Left lung (tissue), 10 donors: Measurements from ENCODE around the gene LINC00305. TPM values are rescaled to one million over a fixed set of nuclear protein-coding genes. Genes with fewer than 3 reads are reported as not detected.

Source experiments
- ATAC-seq: fragments of 200-7000 bp; cut with Tn5 transposase; one replicate; pipeline ENCODE4 v1.9.1; 2020; ENCODE audit warnings: moderate library complexity
- DNase-seq, 4 donors: peaks; one replicate each; pipeline ENCODE4 v3.0.0-alpha.2; 2013 to 2020
- H3K27ac ChIP-seq, 2 donors: fragments of 200-600 bp; sonication (generic) in 1 of 2; one replicate each; pipeline versions ENCODE4 v1.5.0 to v1.8.0; 2020 to 2021
- H3K27me3 ChIP-seq, 2 donors: fragments of 200-600 bp; sonication (generic) in 1 of 2; one replicate each; pipeline versions ENCODE4 v1.5.0 to v1.8.0; 2020 to 2021
- H3K36me3 ChIP-seq, 2 donors: fragments of 200-600 bp; sonication (generic) in 1 of 2; one replicate each; pipeline versions ENCODE4 v1.5.0 to v1.8.0; 2020 to 2021
- H3K4me1 ChIP-seq, 2 donors: fragments of 200-600 bp; one replicate each; pipeline ENCODE4 v1.8.0; 2021
- H3K4me3 ChIP-seq, 2 donors: fragments of 200-600 bp; sonication (generic) in 1 of 2; one replicate each; pipeline versions ENCODE4 v1.5.0 to v1.8.0; 2020 to 2021; ENCODE audit warnings: mild to moderate bottlenecking in 1 of 2
- H3K9me3 ChIP-seq, 2 donors: fragments of 200-600 bp; sonication (generic) in 1 of 2; one replicate each; pipeline versions ENCODE4 v1.5.0 to v1.8.0; 2020 to 2021
- intact Hi-C, 2 donors: fragments of 100-400 bp; cut with DNase I; formaldehyde crosslinking; loops; one replicate each; pipeline versions ENCODE4 v1.11.2 to v1.14.2; 2022
- polyA plus RNA-seq, 6 donors: library from polyadenylated mRNA; unstranded; fragments of 120-200 nt; gene quantifications; one replicate each; pipeline ENCODE4 v1.2.1, GENCODE V29; 2013; ENCODE audit not compliant: insufficient read length in 6 of 6
- total RNA-seq, 2 donors: library from RNA; stranded (reverse); fragmentation: NEBNext Ultra II Directional; extraction: Animal tissue kit (Norgen Biotek cat#: 25700); gene quantifications; one replicate each; pipeline ENCODE4 v1.2.1, GENCODE V29; 2021
- TF ChIP-seq, protein P1 (sequence below), 2 donors: fragments of 200-600 bp; sonication (generic) in 1 of 2; IDR thresholded peaks; one replicate each; pipeline versions ENCODE4 v1.5.0 to v1.8.0; 2021; ENCODE audit warnings: antibody characterized with exemption in 2 of 2
- donor health status: DM: no; HTN: yes; CAD: no.
- donor health status: DM: no; HTN: no; CAD: no.

Gene LINC00305
- total and polyA plus RNA-seq, 8 donors, result 0.15 to 1.0 TPM; not detected in 6

DNA sequence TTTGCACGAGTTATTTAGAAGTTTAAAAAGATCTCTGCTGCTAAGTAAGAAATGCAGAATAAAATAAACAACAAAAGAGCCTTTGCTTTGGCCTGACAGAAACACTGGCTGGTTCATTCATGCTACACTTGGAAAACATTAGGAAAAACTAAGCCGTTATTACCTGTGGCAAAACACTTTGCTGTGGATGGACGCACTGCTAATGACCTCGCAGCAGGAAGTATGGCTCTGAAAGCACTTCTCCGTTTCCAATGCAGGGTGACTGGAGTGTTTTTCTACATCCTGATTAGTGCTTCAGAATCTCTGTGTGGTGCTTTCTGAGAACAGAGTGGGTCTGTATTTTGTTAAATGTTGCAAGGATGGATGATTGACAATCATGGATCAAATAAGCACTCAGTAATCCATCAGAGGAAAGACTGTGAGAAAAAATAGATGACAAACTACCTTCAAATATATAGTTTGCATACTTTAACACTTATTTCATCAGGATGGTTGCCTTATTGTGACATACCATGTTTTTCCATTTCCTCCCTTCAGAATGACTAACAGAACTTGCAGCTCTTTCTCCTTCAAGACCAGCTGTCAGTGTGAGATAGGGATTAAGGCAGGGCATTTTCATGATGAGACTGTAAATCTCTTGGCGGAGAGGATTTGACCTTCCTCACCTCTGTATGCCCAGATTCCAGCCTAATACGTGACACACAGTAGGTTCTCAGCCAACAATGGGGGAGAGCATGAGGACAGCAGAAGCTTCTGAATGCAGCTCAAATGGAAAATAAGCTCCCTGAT, 38.0 kb downstream of the LINC00305 start:
- H3K4me3 ChIP-seq, result no peak overlapping the region
- TF ChIP-seq, protein P1, sequence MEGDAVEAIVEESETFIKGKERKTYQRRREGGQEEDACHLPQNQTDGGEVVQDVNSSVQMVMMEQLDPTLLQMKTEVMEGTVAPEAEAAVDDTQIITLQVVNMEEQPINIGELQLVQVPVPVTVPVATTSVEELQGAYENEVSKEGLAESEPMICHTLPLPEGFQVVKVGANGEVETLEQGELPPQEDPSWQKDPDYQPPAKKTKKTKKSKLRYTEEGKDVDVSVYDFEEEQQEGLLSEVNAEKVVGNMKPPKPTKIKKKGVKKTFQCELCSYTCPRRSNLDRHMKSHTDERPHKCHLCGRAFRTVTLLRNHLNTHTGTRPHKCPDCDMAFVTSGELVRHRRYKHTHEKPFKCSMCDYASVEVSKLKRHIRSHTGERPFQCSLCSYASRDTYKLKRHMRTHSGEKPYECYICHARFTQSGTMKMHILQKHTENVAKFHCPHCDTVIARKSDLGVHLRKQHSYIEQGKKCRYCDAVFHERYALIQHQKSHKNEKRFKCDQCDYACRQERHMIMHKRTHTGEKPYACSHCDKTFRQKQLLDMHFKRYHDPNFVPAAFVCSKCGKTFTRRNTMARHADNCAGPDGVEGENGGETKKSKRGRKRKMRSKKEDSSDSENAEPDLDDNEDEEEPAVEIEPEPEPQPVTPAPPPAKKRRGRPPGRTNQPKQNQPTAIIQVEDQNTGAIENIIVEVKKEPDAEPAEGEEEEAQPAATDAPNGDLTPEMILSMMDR (IDR thresholded peaks at IDR 0.05), result no peak
- intact Hi-C loops, result no loop called here
- DNase-seq (no peak), ATAC-seq (no peak)
- H3K9me3 ChIP-seq, result no peaks in the 10 kb centered on the region
- H3K27me3 ChIP-seq, result no peaks in the 10 kb centered on the region
- H3K4me1 ChIP-seq, result no peaks in the 10 kb centered on the region
- H3K36me3 ChIP-seq, result no peaks in the 10 kb centered on the region
- H3K27ac ChIP-seq, result no peak overlapping the region

DNA sequence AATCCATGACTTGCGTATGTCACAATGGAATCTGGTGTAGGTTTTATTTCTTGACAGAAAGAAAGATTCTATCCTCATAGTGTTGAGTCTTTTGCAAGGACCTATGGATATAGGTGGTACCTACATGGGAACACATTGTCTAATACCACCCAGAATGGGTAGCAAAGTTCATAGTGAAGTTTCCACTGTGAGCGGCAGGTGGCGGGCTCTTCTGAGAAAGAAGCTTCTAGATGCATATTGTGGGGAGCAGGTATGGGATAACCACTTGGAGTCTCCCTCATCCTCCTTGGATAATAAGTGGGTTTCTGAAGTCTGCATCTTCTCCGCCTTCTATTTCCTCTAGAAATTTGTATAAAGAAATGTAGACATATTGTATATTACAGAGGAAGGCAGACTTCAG, 44.9 kb downstream of the LINC00305 start:
- H3K27ac ChIP-seq, result no peak overlapping the region
- H3K4me1 ChIP-seq, result no peaks in the 10 kb centered on the region
- H3K4me3 ChIP-seq, result no peak overlapping the region
- no peaks in the 10 kb centered on the region for H3K27me3 ChIP-seq
- no peaks in the 10 kb centered on the region for H3K36me3 ChIP-seq
- H3K9me3 ChIP-seq, result no peaks in the 10 kb centered on the region
- DNase-seq (no peak), ATAC-seq (no peak)
- TF ChIP-seq, protein P1 (IDR thresholded peaks at IDR 0.05), result no peak
- intact Hi-C loops, result no loop called here

DNA sequence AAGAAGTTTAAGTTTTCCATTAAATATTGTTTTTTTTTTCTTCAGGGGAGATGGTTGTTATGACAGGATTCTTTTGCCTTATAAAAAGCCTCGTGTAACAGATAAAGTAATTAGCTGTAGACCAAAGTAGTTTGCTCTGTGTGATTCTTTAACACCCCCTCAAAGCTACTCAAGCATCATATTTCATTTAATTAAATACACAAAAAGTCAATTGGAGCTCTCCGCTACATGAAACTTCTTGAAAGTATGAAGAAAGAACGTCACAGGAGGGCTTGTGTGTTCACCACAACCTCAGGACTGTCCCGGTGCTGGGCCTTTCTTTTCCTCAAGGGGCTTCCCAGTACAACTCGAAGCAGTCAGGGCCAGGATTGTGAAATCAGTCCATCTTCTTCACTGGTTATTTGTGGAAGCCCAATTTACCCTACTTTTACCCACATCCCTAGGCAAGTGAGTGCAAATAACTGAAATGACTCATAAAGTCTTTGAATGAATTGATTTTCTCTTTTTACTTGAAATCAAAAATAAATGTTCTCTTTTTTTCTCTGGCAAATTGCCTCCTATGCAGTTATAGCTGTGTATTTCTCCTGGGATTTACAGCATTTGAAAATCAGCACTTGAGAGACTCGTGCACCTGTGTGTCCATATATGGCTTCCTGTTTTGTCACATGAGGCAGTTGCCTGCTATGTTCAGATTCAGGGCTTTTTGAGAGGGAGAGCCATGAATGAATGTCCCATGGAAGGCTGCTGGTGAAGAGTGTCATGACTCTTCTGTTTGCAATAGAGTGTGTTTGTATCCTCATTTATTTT, 48.6 kb downstream of the LINC00305 start:
- no peaks in the 10 kb centered on the region for H3K27me3 ChIP-seq
- ATAC-seq (no peak), DNase-seq (no peak)
- intact Hi-C loops, result no loop called here
- no peak overlapping the region for H3K27ac ChIP-seq
- no peak overlapping the region for H3K4me3 ChIP-seq
- TF ChIP-seq, protein P1 (IDR thresholded peaks at IDR 0.05), result no peak
- H3K4me1 ChIP-seq, result no peaks in the 10 kb centered on the region
- H3K9me3 ChIP-seq, result no peaks in the 10 kb centered on the region
- H3K36me3 ChIP-seq, result no peaks in the 10 kb centered on the region

DNA sequence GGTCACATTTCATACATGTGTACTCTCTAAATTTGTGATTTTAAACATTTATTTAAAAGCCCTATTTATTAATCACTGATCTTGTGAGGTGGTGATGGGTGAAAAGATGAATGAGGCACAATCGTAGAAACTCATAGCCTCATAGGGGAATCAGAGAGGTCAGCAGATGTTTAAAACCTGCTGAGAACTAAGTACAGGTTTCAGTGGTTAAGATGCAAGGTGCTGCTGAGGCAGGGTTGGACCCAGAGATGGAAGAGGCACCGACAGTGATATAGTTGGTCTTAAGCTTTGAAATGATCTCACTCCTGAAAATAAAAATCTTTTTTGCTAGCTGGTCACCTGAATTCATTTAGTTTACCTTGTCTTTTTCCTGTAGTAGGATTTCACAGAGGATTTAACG, 49.6 kb downstream of the LINC00305 start:
- ATAC-seq, result no peak
- intact Hi-C loops, result no loop called here

More for the DNA sequence above, 49.6 kb downstream of the LINC00305 start:
- H3K4me3 ChIP-seq, result no peak overlapping the region
- no peaks in the 10 kb centered on the region for H3K4me1 ChIP-seq
- no peak overlapping the region for H3K27ac ChIP-seq
- TF ChIP-seq, protein P1 (IDR thresholded peaks at IDR 0.05), result no peak
- H3K9me3 ChIP-seq, result no peaks in the 10 kb centered on the region
- H3K27me3 ChIP-seq, result no peaks in the 10 kb centered on the region
- no peaks in the 10 kb centered on the region for H3K36me3 ChIP-seq
- DNase-seq, result no peak
